ENCODE results near the gene CXCL8.

The CXCL8 gene

GRCh38 chr4:73718375-73719373, 21.7 kb upstream of the CXCL8 start:
- Histone ChIP-seq H3K36me3 (replicated peaks) (no peaks in the 10 kb centered on the region), H3K4me3 (ENCODE audit: low read depth, low read length) (no peak overlapping the region), H3K27ac (no peak overlapping the region), H3K27me3 (replicated peaks) (no peaks in the 10 kb centered on the region)
- DNase-seq = no peak
- in situ Hi-C loops (cut with HindIII; ENCODE audit: low pct_ligation_motif_present, low sequenced_read_pairs) = no loop called here
- no peak for TF ChIP-seq CTCF (IDR thresholded peaks at IDR 0.05; ENCODE audit: low read depth, low read length, missing control alignments)

- no peaks in the 10 kb centered on the region for H3K27me3 ChIP-seq (replicated peaks)
- in situ Hi-C loops (cut with HindIII; ENCODE audit: low pct_ligation_motif_present, low sequenced_read_pairs) = no loop called here
- no peaks in the 10 kb centered on the region for H3K36me3 ChIP-seq (replicated peaks)
- peak overlapping the region; percentile 69 for H3K27ac ChIP-seq
- no peak for TF ChIP-seq CTCF (IDR thresholded peaks at IDR 0.05; ENCODE audit: low read depth, low read length, missing control alignments)
- H3K4me3 ChIP-seq (ENCODE audit: low read depth, low read length) = no peak overlapping the region
- peak; percentile 44 for DNase-seq
These were observed 18.9 kb upstream of the CXCL8 start for GRCh38 chr4:73721435-73721834.

GRCh38 chr4:73721909-73722308, 18.5 kb upstream of the CXCL8 start:
- Histone ChIP-seq H3K36me3 (replicated peaks) (no peaks in the 10 kb centered on the region), H3K27me3 (replicated peaks) (no peaks in the 10 kb centered on the region), H3K27ac (peak overlapping the region; percentile 69), H3K4me3 (ENCODE audit: low read depth, low read length) (no peak overlapping the region)
- no peak for TF ChIP-seq CTCF (IDR thresholded peaks at IDR 0.05; ENCODE audit: low read depth, low read length, missing control alignments)
- DNase-seq = peak; percentile 73
- in situ Hi-C loops (cut with HindIII; ENCODE audit: low pct_ligation_motif_present, low sequenced_read_pairs) = no loop called here

GRCh38 chr4:73723023-73723422, 17.3 kb upstream of the CXCL8 start:
- no peaks in the 10 kb centered on the region for H3K36me3 ChIP-seq (replicated peaks)
- H3K27ac ChIP-seq = no peak overlapping the region
- peak; percentile 31 for DNase-seq
- no peak overlapping the region for H3K4me3 ChIP-seq (ENCODE audit: low read depth, low read length)
- in situ Hi-C loops (cut with HindIII; ENCODE audit: low pct_ligation_motif_present, low sequenced_read_pairs) = no loop called here
- H3K27me3 ChIP-seq (replicated peaks) = no peaks in the 10 kb centered on the region
- TF ChIP-seq CTCF (IDR thresholded peaks at IDR 0.05; ENCODE audit: low read depth, low read length, missing control alignments) = no peak

DNA sequence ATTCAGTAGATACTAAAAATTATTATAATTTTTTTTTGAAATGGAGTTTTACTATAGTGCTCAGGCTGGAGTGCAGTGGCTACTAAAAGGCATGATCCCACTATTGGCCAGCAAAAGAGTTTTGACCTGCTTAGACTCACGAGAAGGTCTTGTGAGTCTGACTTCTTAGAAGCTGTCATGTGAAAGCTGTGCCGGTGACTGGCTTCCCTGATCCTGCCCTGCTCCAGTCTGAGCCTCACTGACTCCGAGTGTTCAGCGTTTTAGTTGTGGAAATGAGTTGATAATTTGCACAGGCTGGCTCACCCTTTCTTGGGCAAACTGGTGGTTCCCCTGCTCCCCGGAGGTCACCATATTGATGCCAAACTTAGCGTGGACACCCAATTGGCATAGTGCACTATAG, 16.4 kb upstream of the CXCL8 start:
- TF ChIP-seq CTCF (IDR thresholded peaks at IDR 0.05; ENCODE audit: low read depth, low read length, missing control alignments) = no peak
- H3K36me3 ChIP-seq (replicated peaks) = no peaks in the 10 kb centered on the region
- no peak overlapping the region for H3K27ac ChIP-seq
- no peaks in the 10 kb centered on the region for H3K27me3 ChIP-seq (replicated peaks)
- DNase-seq = no peak
- in situ Hi-C loops (cut with HindIII; ENCODE audit: low pct_ligation_motif_present, low sequenced_read_pairs) = no loop called here
- no peak overlapping the region for H3K4me3 ChIP-seq (ENCODE audit: low read depth, low read length)

Measured in brain microvascular endothelial cell (primary cell).